GM19351 (cell line): ENCODE measurements around the gene KIAA0753.
A peak's percentile ranks its signal among the peaks of the same experiment; 100 is the strongest.

ENCODE experiments used
- ATAC-seq: cut with Tn5 transposase; IDR thresholded peaks from one replicate; pipeline ENCODE4 v1.9.1; 2021; ENCODE audit warnings: mild to moderate bottlenecking, moderate library complexity; ENCODE audit not compliant: unreplicated experiment

KIAA0753 gene

GRCh38 chr17:6640536-6641246 is at the start of gene KIAA0753, which contains the start of gene TXNDC17:
Gene KIAA0753, minus strand, starts transcription at chr17:6640711. Its CDS starts 5,608 bp downstream, at chr17:6635103.
Gene TXNDC17, plus strand, starts transcription at chr17:6641060. Its CDS starts 23 bp downstream, at chr17:6641083.
- ATAC-seq, result peak; percentile 82

GRCh38 chr17:6688944-6689343 is 48.4 kb upstream of the KIAA0753 start:
- no peak for ATAC-seq

- no peak for ATAC-seq
These were observed 45.5 kb upstream of the KIAA0753 start for GRCh38 chr17:6686026-6686425.

- ATAC-seq, result no peak
These were observed 44.6 kb upstream of the KIAA0753 start for GRCh38 chr17:6684881-6685767.

GRCh38 chr17:6684460-6684783 is 43.9 kb upstream of the KIAA0753 start:
- ATAC-seq, result no peak

- no peak for ATAC-seq
These were observed 43.4 kb upstream of the KIAA0753 start for GRCh38 chr17:6683730-6684459.

GRCh38 chr17:6683081-6683684 is 42.7 kb upstream of the KIAA0753 start:
- ATAC-seq, result no peak

GRCh38 chr17:6682339-6682738 is 41.8 kb upstream of the KIAA0753 start:
- ATAC-seq, result no peak

GRCh38 chr17:6681671-6682070 is 41.2 kb upstream of the KIAA0753 start:
- no peak for ATAC-seq

GRCh38 chr17:6681176-6681575 is 40.7 kb upstream of the KIAA0753 start:
- no peak for ATAC-seq

- no peak for ATAC-seq
These were observed 38.7 kb upstream of the KIAA0753 start for GRCh38 chr17:6679241-6679640.

- ATAC-seq, result no peak
These were observed 37.4 kb upstream of the KIAA0753 start for GRCh38 chr17:6677946-6678345.

GRCh38 chr17:6677158-6677831 is 36.8 kb upstream of the KIAA0753 start:
- no peak for ATAC-seq

GRCh38 chr17:6676802-6677157 is 36.3 kb upstream of the KIAA0753 start:
- no peak for ATAC-seq

- ATAC-seq, result no peak
These were observed 34.8 kb upstream of the KIAA0753 start for GRCh38 chr17:6675201-6675825.

- no peak for ATAC-seq
These were observed 34.1 kb upstream of the KIAA0753 start for GRCh38 chr17:6674586-6674985.

GRCh38 chr17:6671431-6671830 is 30.9 kb upstream of the KIAA0753 start:
- ATAC-seq, result no peak

GRCh38 chr17:6670999-6671398 is 30.5 kb upstream of the KIAA0753 start:
- ATAC-seq, result no peak

- no peak for ATAC-seq
These were observed 30.1 kb upstream of the KIAA0753 start for GRCh38 chr17:6670571-6670970.
